HUES48 (cell line): ENCODE results near the gene ATP5ME.
"Not testable (repeated sequence)": the region's sequence is repeated elsewhere in the genome, so short reads cannot be mapped to it uniquely, and the experiment has no call there.

Experiments
- H3K27ac ChIP-seq: one replicate; pipeline ENCODE4 v1.7.0; 2013; ENCODE audit warnings: low read depth, low read length, inconsistent platforms
- H3K27me3 ChIP-seq: 2 replicates; pipeline ENCODE4 v1.6.1; 2013; ENCODE audit warnings: mild to moderate bottlenecking, low read length; ENCODE audit not compliant: control insufficient read depth, insufficient read depth
- H3K36me3 ChIP-seq: 2 replicates; pipeline ENCODE4 v1.6.1; 2013; ENCODE audit warnings: low read length; ENCODE audit not compliant: control insufficient read depth, insufficient read depth
- H3K4me1 ChIP-seq: 2 replicates; pipeline ENCODE4 v1.6.1; 2013; ENCODE audit warnings: mild to moderate bottlenecking, low read length; ENCODE audit not compliant: control insufficient read depth, insufficient read depth
- H3K4me3 ChIP-seq: 2 replicates; pipeline ENCODE4 v1.5.1; 2013; ENCODE audit warnings: mild to moderate bottlenecking, low read depth, low read length
- H3K9ac ChIP-seq: 2 replicates; pipeline ENCODE4 v1.6.1; 2013; ENCODE audit warnings: mild to moderate bottlenecking, low read depth, low read length, moderate library complexity
- H3K9me3 ChIP-seq: 2 replicates; pipeline ENCODE4 v1.6.1; 2013; ENCODE audit warnings: low read length; ENCODE audit not compliant: control insufficient read depth, insufficient read depth

ATP5ME gene

GRCh38 chr4:650461-650860 is 23.6 kb downstream of the ATP5ME start:
- H3K4me3 ChIP-seq, result no peak overlapping the region
- H3K27me3 ChIP-seq, result no peaks in the 10 kb centered on the region
- H3K27ac ChIP-seq, result no peak overlapping the region
- no peaks in the 10 kb centered on the region for H3K36me3 ChIP-seq
- no peaks in the 10 kb centered on the region for H3K9me3 ChIP-seq
- H3K4me1 ChIP-seq, result peaks cover 9% of the 10 kb centered on the region; the same call in 1 of the 2 replicates
- H3K9ac ChIP-seq, result no peak overlapping the region

- Histone ChIP-seq H3K27ac (no peak overlapping the region), H3K9ac (no peak overlapping the region), H3K9me3 (no peaks in the 10 kb centered on the region), H3K27me3 (no peaks in the 10 kb centered on the region), H3K4me1 (peaks cover 9% of the 10 kb centered on the region; the same call in 1 of the 2 replicates), H3K36me3 (no peaks in the 10 kb centered on the region), H3K4me3 (no peak overlapping the region)
Observed at GRCh38 chr4:649751-650310, 24.2 kb downstream of the ATP5ME start.

GRCh38 chr4:649293-649625 is 24.8 kb downstream of the ATP5ME start:
- Histone ChIP-seq H3K36me3 (no peaks in the 10 kb centered on the region), H3K4me1 (peaks cover 9% of the 10 kb centered on the region; the same call in 1 of the 2 replicates), H3K4me3 (no peak overlapping the region), H3K9ac (no peak overlapping the region), H3K27ac (no peak overlapping the region), H3K27me3 (no peaks in the 10 kb centered on the region), H3K9me3 (no peaks in the 10 kb centered on the region)

GRCh38 chr4:648579-649292 is 25.3 kb downstream of the ATP5ME start:
- H3K36me3 ChIP-seq, result no peaks in the 10 kb centered on the region
- H3K27ac ChIP-seq, result no peak overlapping the region
- H3K9me3 ChIP-seq, result no peaks in the 10 kb centered on the region
- no peak overlapping the region for H3K9ac ChIP-seq
- peaks cover 9% of the 10 kb centered on the region; the same call in 1 of the 2 replicates for H3K4me1 ChIP-seq
- H3K27me3 ChIP-seq, result no peaks in the 10 kb centered on the region
- no peak overlapping the region for H3K4me3 ChIP-seq

GRCh38 chr4:647481-647880 is 26.6 kb downstream of the ATP5ME start:
- H3K27me3 ChIP-seq, result no peaks in the 10 kb centered on the region
- no peak overlapping the region for H3K27ac ChIP-seq
- no peaks in the 10 kb centered on the region for H3K9me3 ChIP-seq
- peaks cover 9% of the 10 kb centered on the region; the same call in 1 of the 2 replicates for H3K4me1 ChIP-seq
- H3K9ac ChIP-seq, result no peak overlapping the region
- no peaks in the 10 kb centered on the region for H3K36me3 ChIP-seq
- H3K4me3 ChIP-seq, result no peak overlapping the region

GRCh38 chr4:646460-646859 is 27.6 kb downstream of the ATP5ME start:
- Histone ChIP-seq H3K4me1 (peaks cover 9% of the 10 kb centered on the region; the same call in 1 of the 2 replicates), H3K4me3 (no peak overlapping the region), H3K9ac (no peak overlapping the region), H3K27me3 (no peaks in the 10 kb centered on the region), H3K36me3 (no peaks in the 10 kb centered on the region), H3K27ac (no peak overlapping the region), H3K9me3 (0 out of 2 replicates have a peak, but pooled peaks cover 3% of the 10 kb centered on the region)

GRCh38 chr4:642366-642765 is 31.7 kb downstream of the ATP5ME start:
- H3K27ac ChIP-seq, H3K9me3 ChIP-seq, H3K4me1 ChIP-seq, H3K36me3 ChIP-seq, H3K4me3 ChIP-seq, H3K9ac ChIP-seq, H3K27me3 ChIP-seq: not testable (repeated sequence)

- Histone ChIP-seq H3K27ac (no peak overlapping the region), H3K4me1 (no peaks in the 10 kb centered on the region), H3K36me3 (no peaks in the 10 kb centered on the region), H3K4me3 (no peak overlapping the region), H3K9me3 (0 out of 2 replicates have a peak, but pooled peaks cover 3% of the 10 kb centered on the region), H3K27me3 (no peaks in the 10 kb centered on the region), H3K9ac (no peak overlapping the region)
Observed at GRCh38 chr4:637536-638280, 36.4 kb downstream of the ATP5ME start.

- Histone ChIP-seq H3K9ac (no peak overlapping the region), H3K27ac (no peak overlapping the region), H3K4me1 (no peaks in the 10 kb centered on the region), H3K4me3 (no peak overlapping the region), H3K27me3 (no peaks in the 10 kb centered on the region), H3K36me3 (no peaks in the 10 kb centered on the region), H3K9me3 (no peaks in the 10 kb centered on the region)
Observed at GRCh38 chr4:636628-637159, 37.4 kb downstream of the ATP5ME start.

GRCh38 chr4:635851-636627 is 38.0 kb downstream of the ATP5ME start:
- Histone ChIP-seq H3K4me1 (no peaks in the 10 kb centered on the region), H3K4me3 (no peak overlapping the region)

More at GRCh38 chr4:635851-636627, 38.0 kb downstream of the ATP5ME start:
- H3K9me3 ChIP-seq, result no peaks in the 10 kb centered on the region
- no peaks in the 10 kb centered on the region for H3K27me3 ChIP-seq
- H3K36me3 ChIP-seq, result no peaks in the 10 kb centered on the region
- no peak overlapping the region for H3K9ac ChIP-seq
- H3K27ac ChIP-seq, result no peak overlapping the region
